ENCODE measurements around the gene N4BP3. TPM values are rescaled to one million over a fixed set of nuclear protein-coding genes. Genes with fewer than 3 reads are reported as not detected.
"Not testable (repeated sequence)": the region's sequence is repeated elsewhere in the genome, so short reads cannot be mapped to it uniquely, and the experiment has no call there.

Gene N4BP3, protein sequence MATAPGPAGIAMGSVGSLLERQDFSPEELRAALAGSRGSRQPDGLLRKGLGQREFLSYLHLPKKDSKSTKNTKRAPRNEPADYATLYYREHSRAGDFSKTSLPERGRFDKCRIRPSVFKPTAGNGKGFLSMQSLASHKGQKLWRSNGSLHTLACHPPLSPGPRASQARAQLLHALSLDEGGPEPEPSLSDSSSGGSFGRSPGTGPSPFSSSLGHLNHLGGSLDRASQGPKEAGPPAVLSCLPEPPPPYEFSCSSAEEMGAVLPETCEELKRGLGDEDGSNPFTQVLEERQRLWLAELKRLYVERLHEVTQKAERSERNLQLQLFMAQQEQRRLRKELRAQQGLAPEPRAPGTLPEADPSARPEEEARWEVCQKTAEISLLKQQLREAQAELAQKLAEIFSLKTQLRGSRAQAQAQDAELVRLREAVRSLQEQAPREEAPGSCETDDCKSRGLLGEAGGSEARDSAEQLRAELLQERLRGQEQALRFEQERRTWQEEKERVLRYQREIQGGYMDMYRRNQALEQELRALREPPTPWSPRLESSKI
- 0.19 TPM for polyA plus RNA-seq (2013, experiment 1 of 2; ENCODE audit: insufficient read length)
- polyA plus RNA-seq (2013, experiment 2 of 2; ENCODE audit: insufficient read length) = 0.04 TPM

DNA sequence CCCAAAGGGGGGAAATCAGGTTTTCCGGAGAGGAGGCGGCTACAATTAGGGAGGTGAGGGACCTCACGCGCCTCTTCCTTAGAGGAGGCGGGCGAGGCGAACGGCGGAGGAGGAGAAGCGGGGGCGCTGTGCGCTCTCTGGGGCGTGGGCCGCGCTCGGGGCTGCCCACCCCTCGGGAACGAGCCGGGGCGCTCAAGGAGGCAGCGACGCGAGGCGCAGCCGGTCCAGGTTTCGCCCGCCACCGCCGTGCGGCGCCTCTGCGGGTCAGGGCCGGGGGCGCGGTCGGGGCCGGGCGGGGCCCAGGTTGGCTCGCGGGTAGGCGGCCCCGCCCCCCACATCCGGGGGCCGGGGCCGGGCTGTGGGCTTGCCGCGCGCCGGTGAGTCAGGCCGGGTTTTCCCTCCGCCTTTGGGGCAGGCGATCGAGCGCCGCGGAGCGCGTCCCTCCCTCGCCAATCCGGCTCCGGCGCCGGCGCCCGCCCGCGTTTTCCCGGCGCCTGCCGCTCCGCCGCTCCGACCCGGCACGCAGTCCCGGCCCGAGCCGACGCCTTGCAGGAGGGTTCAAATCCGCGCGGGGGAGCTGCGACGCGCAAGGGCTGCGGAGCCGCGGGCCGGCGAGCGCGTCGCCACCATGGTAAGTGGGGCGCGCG is at the start of gene N4BP3:
TSS of gene N4BP3 (plus strand) at position 392 of the 647 bp plus-strand sequence. CDS start 6,052 bp downstream, outside the sequence.
- DNase-seq = peak; percentile 58

DNA sequence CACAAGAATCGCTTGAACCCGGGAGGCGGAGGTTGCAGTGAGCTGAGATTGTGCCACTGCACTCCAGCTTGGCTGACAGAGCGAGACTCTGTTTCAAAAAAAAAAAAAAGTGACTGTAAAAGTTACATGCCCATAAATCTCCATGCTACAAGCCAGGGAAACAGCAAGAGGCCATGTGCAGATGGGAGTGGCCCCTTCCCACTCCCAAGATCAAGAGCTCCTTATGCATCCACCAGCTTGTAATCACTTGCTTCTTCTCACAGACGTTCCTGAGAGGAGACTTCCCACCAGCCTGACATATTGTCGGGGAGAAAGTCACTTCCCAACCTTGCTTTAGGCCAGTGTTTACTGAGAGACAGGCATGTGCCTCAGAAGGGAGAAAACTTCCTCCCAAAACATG is 45.6 kb upstream of the N4BP3 start:
- no peak for DNase-seq

DNA sequence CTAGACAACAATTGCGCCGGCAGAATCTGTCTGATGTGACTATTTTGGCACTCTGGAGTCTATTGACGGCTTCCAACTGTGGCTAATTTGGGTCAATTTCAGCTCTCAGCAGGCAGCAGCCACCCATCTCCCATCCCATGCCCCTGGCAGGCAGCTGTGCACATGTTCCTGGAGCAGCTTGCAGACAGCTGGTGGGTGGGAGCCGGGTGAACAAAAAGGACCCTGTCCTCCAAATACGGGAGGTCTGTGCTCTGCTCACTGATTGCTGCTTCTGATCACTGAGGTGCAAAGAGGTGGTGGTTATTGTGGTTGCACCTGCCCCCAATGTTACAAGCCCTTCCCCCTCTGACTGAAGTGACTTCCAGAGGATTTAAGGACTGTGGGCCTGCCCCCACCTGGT is 45.0 kb upstream of the N4BP3 start:
- DNase-seq = no peak

DNA sequence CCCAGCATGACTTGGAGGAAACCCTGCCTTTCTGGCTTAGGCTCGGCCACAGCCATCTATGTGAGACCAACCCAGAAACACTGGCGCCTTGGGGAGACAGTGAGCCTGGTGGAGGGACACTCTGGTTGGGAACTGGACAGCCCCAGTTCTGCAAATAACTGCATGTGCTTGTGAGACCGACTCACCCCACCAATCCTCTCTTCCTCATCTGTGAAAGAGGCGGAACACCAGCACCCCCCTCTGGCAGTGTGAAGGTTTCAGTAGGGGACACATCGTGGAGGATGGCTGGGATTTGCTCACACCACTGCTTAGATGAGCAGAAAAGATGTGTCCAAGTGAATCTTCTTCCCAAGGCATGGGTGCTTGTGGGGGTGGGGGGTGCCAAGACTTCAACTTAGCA is 43.4 kb upstream of the N4BP3 start:
- DNase-seq = no peak

DNA sequence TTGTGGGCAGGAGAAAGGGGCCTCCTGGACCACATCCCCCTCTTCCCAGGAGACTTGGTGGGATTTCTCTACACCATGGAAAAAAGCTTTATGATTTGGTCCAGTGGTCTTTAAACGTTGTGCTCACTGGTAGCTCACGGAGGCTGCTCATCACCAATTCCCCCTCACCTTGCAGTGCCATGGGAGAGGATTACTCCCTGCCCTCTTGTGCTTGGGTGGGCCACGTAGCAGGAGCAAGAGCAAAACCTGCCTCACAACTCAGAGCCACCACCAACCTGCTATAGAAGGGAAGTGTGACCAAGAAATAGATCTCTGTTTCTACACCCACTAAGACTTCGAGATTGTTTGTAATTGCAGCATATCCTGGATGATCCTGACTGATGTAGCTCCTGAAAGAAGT is 42.2 kb upstream of the N4BP3 start:
- no peak for DNase-seq

DNA sequence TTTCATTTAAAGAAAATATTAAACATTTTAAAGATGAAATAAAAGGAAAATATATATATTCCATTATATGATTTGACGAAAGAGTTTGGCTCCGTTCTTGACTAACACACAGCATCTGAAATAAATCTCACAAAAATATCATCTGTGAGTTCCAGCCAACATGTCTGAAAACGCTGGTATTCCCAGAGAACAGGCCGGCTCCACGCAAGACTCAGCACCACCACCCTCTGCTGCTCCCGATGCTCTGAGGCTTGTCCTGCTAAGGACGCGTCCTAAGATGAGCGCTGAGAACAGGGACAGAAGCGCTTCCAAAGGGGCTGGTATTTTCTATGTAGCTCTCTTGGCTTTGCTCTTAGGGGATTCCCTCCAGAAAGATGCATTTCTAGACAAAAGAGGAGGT is 40.6 kb upstream of the N4BP3 start:
- no peak for DNase-seq

DNA sequence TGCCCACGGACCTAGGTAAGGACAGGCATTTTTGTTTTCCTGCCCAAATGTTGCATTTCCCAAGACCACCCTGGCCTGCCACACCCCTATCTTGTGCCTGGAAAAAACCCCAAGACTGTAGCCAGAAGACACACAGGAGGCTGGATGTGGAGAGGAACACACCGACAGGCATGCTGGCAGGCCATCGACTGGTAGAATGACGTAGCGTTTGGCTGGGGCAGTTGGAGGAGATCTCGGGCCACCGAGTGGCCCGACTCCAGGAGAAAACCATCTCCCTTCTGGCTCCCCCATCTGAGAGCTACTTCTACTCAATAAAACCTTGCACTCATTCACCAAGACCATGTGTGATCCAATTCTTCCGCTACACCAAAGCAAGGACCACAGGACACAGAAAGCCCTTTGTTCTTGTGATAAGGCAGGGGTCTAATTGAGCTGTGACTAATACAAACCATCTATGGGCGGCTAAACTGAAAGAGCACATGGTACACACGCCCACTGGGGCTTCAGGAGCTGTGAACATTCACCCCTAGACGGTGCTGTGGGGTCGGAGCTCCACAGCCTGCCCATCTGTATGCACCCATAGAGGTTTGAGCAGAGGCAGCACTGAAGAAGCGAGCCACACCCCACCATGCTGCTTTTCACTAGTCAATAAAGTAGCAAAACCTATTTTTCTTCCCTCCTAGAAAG is 38.9 kb upstream of the N4BP3 start:
- DNase-seq = no peak

DNA sequence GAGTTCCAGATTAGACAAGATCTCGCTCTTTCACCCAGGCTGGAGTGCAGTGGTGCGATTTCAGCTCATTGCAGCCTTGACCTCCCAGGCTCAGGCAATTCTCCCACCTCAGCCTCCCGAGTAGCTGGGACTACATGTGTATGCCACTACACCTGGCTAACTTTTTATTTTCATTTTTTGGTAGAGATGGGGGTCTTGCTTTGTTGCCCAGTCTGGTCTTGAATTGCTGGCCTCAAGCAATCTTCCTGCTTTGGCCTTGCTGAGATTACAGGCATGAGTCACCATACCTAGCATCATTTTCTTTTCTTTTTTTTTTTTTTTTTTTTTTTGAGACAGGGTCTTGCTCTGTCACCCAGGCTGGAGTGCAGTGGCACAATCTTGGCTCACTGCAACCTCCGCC is 36.4 kb upstream of the N4BP3 start:
- not testable (repeated sequence) for DNase-seq

DNA sequence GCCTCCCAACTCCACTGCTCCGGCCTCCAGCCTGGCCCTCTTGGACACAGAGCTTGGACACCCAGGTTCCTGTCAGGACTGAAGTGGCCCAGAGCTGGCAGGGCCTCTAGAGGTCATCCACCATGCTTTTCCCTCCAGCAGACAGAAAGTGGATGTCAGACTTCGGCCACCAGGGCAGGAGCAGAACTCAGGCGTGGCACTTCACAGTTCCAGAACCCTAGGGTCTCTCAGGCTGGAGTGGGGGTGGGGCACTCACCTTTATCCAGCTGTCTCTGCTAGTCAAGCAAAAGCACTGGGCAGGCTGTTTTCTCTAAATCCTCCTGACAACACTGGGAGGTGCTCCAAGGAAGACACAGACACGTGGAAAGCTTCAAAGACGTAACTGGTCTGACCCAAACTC is 35.6 kb upstream of the N4BP3 start:
- no peak for DNase-seq

DNA sequence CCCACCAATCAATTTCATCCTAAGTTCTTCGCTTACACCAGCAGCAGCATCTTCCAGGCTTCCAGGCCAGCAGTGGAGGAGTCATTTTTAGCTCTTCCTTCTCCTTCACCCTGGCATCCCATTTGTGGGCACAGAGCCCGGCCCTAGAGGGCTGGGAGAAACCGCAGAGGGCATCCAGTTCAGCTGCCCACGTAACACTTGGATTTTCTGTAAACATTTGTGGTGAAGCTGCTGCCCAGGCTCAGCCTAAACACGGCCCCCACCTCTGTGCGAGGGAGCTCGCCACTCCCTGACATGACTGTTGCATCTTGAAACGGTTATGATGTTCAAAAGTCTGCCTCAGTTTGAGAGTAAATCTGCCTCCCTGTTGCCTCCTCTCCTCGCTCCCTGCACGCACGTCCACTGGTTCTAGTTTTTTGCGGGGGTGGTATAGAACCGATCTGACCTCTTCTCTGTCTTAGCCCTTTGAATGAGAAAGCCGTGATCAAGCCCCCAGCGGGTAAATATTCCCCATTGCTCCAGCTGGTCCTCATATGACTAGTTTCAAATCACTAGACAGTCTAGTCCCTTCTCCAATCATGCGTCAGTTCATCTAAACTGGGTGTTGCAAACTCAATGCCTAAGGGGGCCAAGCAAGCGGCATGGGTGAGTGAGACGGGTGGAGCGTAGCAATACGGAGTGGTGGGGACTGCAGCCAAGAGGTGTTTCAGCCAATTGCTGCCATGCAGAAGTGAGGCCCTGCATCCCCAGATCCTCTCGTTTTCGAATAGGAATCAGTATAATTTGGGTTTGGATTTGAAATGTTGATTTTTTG is 34.9 kb upstream of the N4BP3 start:
- DNase-seq = peak; percentile 54

DNA sequence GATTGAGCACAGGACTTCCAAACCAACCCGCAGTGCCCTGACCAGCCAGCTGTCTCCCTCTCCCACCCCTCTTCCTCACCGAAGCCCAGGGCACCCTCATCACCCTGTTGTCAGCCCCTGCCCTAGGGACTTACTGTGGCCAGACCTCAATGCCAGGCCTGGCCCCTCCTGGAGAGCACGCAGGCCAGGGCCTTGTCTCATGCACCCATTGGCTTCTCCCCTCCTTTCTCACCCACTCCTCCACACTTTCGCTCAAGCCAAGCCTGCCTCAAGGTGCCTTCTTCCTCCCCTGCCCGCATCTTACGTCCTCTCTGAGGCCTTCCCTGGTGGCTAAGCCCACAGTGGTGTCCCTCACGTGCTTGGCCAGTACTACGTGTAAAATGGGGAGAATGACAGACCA is 33.3 kb upstream of the N4BP3 start:
- no peak for DNase-seq

DNA sequence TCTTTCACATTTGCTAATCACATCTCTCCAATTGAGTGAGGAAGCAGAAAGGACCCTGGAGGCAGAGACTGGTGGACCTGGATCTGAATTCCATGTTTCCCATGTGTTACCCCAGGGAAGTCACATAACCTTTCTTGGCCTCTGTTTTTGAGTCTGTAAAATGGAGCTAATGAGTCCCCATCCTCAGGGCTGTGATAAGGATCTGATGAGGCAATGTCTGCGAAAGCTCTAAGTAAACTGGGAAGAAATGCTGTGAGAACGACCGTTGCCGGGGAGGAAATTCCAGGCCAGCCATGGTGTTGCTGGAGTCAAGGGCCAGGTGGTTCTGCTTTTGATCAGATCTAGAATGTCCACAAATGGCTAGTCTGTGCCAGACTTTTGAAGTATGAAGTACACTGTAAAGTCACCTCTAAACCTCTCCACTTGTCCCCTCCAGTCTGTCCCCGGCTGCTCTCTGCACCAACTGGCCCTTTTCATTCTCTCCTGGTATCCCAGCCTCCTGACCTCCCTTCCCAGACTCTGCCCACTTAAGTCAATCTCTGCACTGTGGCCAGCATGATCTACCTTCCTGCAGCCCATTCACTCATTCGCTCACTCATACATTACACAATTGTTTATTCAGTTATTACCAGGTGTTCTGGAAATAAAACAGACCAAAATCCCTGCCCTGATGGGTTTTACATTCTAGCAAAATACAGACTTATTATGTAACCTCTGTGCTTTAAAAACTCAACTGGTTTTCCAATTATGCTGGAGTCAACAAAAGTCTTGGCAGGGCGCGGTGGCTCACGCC is 32.5 kb upstream of the N4BP3 start:
- DNase-seq = no peak

DNA sequence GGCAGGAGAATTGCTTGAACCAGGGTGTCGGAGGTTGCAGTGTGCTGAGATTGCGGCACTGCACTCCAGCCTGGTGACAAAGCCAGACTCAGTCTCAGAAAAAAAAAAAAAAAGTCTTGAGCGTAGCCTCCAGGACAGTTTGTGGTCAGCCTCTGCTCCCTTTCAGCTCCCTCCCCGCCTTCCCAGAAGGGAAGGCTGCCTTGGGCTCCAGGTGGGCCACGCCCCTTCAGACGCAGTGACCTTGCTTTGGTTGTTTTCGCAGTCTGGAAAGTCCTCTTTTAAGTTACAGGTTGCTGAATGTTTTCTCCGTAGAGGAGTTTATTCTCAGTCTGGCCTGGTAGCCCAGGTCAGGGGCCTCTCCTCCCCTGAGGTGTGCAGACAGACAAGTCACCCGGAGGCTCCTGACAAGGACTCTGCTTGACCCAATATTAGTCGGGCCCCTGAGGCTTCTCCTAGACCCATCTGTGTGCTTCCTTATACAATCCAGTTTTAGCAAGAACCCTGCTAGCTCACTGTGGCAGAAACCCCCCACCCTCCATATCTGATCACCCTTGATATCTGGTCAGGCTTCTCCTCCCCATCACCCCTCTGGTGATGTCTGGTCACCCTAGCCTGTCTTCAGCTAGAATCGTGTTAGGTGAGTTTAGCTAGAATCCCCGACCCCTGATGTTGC is 31.6 kb upstream of the N4BP3 start:
- DNase-seq = no peak

DNA sequence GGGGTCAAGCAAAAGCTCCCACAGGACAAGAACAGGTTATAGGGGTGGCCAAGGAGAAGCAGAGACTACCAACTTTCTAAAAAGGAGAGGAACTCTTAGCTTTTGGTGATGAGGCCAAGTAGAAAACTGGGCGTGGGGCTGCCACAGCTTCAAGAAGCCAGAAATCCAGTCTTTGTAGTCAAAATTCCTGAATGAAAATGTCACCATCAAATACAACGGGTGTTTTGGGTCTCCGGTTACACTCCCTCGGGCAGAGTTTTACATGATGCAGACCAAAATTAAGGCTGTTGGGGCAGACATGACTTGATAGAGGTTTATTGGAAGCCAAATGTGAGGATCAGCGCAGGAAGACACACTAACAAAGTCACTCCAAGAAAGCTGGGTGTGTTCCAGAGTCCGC is 29.4 kb upstream of the N4BP3 start:
- no peak for DNase-seq

DNA sequence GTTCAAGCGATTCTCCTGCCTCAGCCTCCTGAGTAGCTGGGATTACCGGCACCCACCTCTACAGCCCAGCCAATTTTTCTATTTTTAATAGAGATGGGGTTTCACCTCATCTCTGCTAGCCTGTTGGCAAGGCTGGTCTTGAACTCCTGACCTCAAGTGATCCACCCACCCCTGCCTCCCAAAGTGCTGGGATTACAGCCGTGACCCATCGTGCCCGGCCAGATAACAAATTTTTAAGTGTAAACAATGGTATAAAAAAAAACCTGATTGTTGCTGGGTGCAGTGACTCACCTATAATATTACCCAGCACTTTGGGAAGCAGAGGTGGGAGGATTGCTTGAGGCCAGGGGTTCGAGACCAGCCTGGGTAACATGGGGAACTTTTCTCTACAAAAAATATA is 28.0 kb upstream of the N4BP3 start:
- no peak for DNase-seq

DNA sequence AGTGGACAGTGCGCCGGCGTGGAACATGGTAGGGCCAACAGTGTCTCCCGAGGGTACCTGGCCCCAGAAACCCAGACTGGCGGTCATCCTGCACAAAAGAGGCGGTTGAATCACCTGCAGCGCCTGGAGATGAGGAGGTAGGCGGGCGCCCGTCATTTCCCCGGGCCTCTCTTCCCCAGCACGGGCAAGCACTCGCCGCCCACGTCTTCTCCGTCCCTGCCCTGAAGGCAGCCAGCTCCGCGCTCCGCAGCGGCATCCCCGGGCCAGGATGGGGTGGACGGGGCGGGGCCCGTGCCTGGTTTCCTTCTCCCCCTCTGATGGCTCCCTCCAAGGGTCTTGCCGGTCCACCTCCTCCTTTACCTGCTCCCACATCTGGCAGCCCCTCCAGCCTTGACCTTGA is 27.1 kb upstream of the N4BP3 start:
- DNase-seq = no peak

DNA sequence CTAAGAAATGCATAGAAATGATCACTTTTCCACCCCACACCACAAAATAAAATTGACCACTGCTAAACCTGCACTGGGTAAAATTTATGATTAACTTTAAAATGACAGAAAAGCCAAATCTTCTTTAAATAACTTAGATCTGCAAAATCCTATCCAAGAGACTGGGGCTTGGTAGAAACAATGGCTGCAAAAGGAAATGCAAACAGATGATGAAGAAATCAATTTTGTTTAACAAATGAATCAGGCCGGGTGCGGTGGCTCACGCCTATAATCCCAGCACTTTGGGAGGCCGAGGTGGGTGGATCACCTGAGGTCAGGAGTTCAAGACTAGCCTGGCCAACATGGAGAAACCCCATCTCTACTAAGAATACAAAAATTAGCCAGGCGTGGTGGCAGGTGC is 26.1 kb upstream of the N4BP3 start:
- DNase-seq = not testable (repeated sequence)

DNA sequence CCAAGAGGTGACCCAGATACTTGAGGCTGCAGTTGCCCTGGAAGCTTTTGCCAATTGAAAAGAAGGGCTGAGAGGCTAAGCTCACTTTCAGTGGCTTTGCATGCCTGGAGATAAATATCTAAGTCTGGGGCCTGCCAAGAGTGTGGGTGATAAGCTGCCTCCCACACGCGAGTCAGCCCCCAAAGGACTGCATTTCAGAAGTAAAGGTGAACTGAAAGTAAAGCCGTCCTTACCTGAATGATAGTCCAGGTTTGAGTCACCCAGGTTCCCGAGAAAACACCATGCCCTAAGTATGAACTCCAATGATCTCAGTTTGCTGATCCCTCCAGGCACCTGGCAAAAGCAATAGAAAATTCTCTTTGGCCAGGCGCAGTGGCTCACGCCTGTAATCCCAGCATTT is 22.5 kb upstream of the N4BP3 start:
- DNase-seq = no peak

DNA sequence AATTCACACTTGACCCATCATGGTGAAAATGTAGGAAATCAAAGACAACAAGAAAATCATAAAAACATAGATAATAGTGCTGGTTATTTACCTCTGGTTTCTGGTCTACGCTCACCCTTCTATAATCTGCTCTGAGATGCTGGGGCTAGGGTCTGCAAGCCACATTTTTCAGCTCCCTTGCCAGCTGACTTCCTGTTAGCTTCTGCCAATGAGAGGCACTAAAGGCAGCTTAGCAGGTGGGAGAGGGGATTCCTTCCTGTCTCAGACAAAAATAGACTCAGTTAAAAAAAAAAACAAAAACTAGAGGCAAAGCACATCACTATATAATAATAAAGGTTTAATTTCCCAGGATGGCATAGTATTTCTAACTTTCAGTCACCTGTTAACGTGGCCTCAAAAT is 20.2 kb upstream of the N4BP3 start:
- no peak for DNase-seq

DNA sequence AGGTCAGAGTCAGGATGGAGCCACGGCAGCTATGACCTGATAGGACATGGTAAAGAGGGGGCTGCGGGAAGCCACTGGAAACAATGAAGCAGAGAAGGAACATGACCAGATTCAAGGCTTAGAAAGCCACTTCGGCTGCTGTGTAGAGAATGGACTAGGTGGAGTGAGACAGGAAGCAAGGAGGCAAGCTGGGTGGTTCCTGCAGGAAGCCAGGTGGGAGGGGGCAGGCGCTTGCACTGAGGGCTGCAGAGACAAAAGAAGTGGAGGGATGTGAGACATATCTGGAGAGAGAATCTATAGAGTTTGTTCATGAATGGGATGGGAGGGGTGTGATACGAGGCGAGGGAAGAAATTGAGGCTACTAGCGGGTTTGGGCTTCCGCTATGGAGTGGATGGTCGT is 19.0 kb upstream of the N4BP3 start:
- no peak for DNase-seq

DNA sequence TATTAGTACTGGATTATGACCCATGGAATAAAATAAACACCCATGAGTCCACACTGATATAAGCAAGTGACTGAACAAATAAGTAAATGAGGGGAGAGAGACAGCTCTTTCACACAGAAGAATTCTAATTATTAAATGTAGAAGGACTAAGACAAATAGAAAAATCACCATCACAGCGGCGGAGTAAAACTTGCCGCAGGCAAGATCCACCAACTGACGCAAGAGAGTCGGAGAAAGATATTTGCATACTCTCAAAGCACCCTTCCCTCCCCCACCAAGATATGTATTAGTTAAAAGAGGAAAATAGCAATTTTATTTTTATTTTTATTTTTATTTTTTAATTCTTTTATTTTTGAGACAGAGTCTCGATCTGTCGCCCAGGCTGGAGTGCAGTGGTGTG is 14.6 kb upstream of the N4BP3 start:
- DNase-seq = no peak
